HepG2 (cell line): ENCODE results near the gene RABGGTA. TPM values are rescaled to one million over a fixed set of nuclear protein-coding genes. Genes with fewer than 3 reads are reported as not detected.
A peak's percentile ranks its signal among the peaks of the same experiment; 100 is the strongest.

Experiments
- ATAC-seq: fragments of 200-7000 bp; cut with Tn5 transposase; 3 replicates; pipeline ENCODE4 v1.9.1; 2020; ENCODE audit warnings: mild to moderate bottlenecking, moderate library complexity
- BruUV-seq: library from RNA; stranded (reverse); fragments of 400-500 nt; replicated peaks from 2 replicates; lab custom pipeline; 2021; lab: Mats Ljungman, UMichigan
- CTCF ChIA-PET: fragments of 300-600 bp; formaldehyde crosslinking; extraction: SDS; loops from one replicate; lab custom pipeline; 2021; ENCODE audit warnings: low total read pairs, inconsistent platforms, low intra/inter-chr PET ratio; lab: Yijun Ruan, JAX
- POLR2A ChIA-PET: fragments of 350-600 bp; sonication (Branson Sonifier 250); formaldehyde crosslinking; loops from one replicate; lab custom pipeline; 2020; ENCODE audit warnings: antibody characterized with exemption, inconsistent platforms; lab: Yijun Ruan, JAX
- DNase-seq: peaks from one replicate; pipeline ENCODE4 v3.0.0-alpha.2; 2015; ENCODE audit warnings: low spot score
- FAIRE-seq: peaks from 3 replicates; lab custom pipeline; 2011; peaks lifted over from hg19 to GRCh38; lab: Jason Lieb, UNC
- H2AFZ ChIP-seq: one replicate; pipeline ENCODE4 v1.6.1; 2011; ENCODE audit warnings: low read length, inconsistent platforms
- H3K27ac ChIP-seq: fragments of 300-600 bp; 3 replicates; pipeline ENCODE4 v1.8.0; 2011; ENCODE audit warnings: mixed run types, mild to moderate bottlenecking, mixed read lengths, low read length, inconsistent platforms; ENCODE audit not compliant: insufficient read depth; ENCODE audit errors: extremely low read length
- H3K27me3 ChIP-seq, 2 experiments: fragments of 200-600 bp in 1 of 2; 2 replicates in 1 of 2; 3 replicates in 1 of 2; pipeline versions ENCODE4 v1.6.0 to v1.8.0; 2011; ENCODE audit warnings: low read length in 2 of 2, mild to moderate bottlenecking in 2 of 2, moderate library complexity in 2 of 2, inconsistent platforms in 1 of 2; ENCODE audit not compliant: insufficient read depth in 2 of 2, control insufficient read depth in 1 of 2
- H3K36me3 ChIP-seq, 2 experiments: fragments of 200-600 bp in 1 of 2; replicated peaks in 1 of 2; 2 replicates in 1 of 2; 3 replicates in 1 of 2; pipeline versions ENCODE4 v1.5.1 to v1.8.0; 2011; ENCODE audit warnings: low read length in 2 of 2, inconsistent platforms in 1 of 2; ENCODE audit not compliant: insufficient read depth in 2 of 2, control insufficient read depth in 1 of 2
- H3K4me1 ChIP-seq: 2 replicates; pipeline ENCODE4 v1.5.1; 2012; ENCODE audit warnings: low read length, inconsistent platforms; ENCODE audit not compliant: insufficient read depth
- H3K4me2 ChIP-seq: 2 replicates; pipeline ENCODE4 v1.6.0; 2011; ENCODE audit warnings: low read depth, low read length, inconsistent platforms
- H3K4me3 ChIP-seq, 3 experiments: fragments of 200-600 bp in 1 of 3; sonication (generic), shearing (Covaris generic) in 1 of 3; replicated peaks in 1 of 3; 2 replicates each; pipeline ENCODE4 v1.5.1; 2011 to 2016; ENCODE audit warnings: low read length in 3 of 3, inconsistent platforms in 2 of 3, low read depth in 2 of 3, mild to moderate bottlenecking in 2 of 3, control low read depth in 1 of 3, mixed read lengths in 1 of 3; ENCODE audit not compliant: insufficient read depth in 1 of 3
- H3K79me2 ChIP-seq: one replicate; pipeline ENCODE4 v1.6.1; 2011; ENCODE audit warnings: low read length, inconsistent platforms; ENCODE audit not compliant: insufficient read depth
- H3K9ac ChIP-seq: 2 replicates; pipeline ENCODE4 v1.6.0; 2011; ENCODE audit warnings: mild to moderate bottlenecking, low read depth, low read length, inconsistent platforms; ENCODE audit not compliant: insufficient read depth
- H3K9me3 ChIP-seq: 2 replicates; pipeline ENCODE4 v1.5.1; 2012; ENCODE audit warnings: mild to moderate bottlenecking, low read length
- H4K20me1 ChIP-seq: 2 replicates; pipeline ENCODE4 v1.6.0; 2011; ENCODE audit warnings: inconsistent platforms, mild to moderate bottlenecking, low read length, moderate library complexity; ENCODE audit not compliant: insufficient read depth
- CEBPB ChIP-seq: IDR thresholded peaks from 2 replicates; pipeline ENCODE4 v1.6.1; 2011; ENCODE audit warnings: low read depth, low read length, improper control_type of control experiment, borderline replicate concordance
- GLI4 ChIP-seq: sonication (generic); formaldehyde crosslinking; IDR thresholded peaks from 2 replicates; pipeline ENCODE4 v1.5.1; 2020; ENCODE audit warnings: missing genetic modification reagents, mild to moderate bottlenecking, moderate library complexity, borderline replicate concordance
- MEF2D ChIP-seq: sonication (generic); formaldehyde crosslinking; IDR thresholded peaks from 2 replicates; pipeline ENCODE4 v1.5.1; 2020; ENCODE audit warnings: mild to moderate bottlenecking, missing genetic modification reagents
- MLX ChIP-seq: IDR thresholded peaks from 2 replicates; pipeline ENCODE4 v1.6.1; 2016
- NCOA1 ChIP-seq: sonication (generic); formaldehyde crosslinking; IDR thresholded peaks from 2 replicates; pipeline ENCODE4 v1.9.0; 2021; ENCODE audit warnings: missing genetic modification reagents
- NFIB ChIP-seq: sonication (generic); formaldehyde crosslinking; IDR thresholded peaks from 2 replicates; pipeline ENCODE4 v1.9.0; 2021; ENCODE audit warnings: missing genetic modification reagents, mild to moderate bottlenecking, borderline replicate concordance
- NR0B2 ChIP-seq: sonication (generic); formaldehyde crosslinking; IDR thresholded peaks from 2 replicates; pipeline ENCODE4 v1.4.0; 2020; ENCODE audit warnings: mild to moderate bottlenecking, missing genetic modification reagents
- POLR2G ChIP-seq: fragments of 200-400 bp; formaldehyde crosslinking; IDR thresholded peaks from 2 replicates; pipeline ENCODE4 v1.6.1; 2018; ENCODE audit warnings: mild to moderate bottlenecking, low read depth, low read length, moderate library complexity
- RBM22 ChIP-seq: fragments of 200-400 bp; formaldehyde crosslinking; optimal IDR thresholded peaks from 2 replicates; pipeline ENCODE3; 2017; ENCODE audit warnings: mild to moderate bottlenecking, low read length, moderate library complexity
- THAP7 ChIP-seq: sonication (generic); formaldehyde crosslinking; IDR thresholded peaks from 2 replicates; pipeline ENCODE4 v1.8.1; 2023; ENCODE audit warnings: mild to moderate bottlenecking, missing genetic modification reagents
- TRAFD1 ChIP-seq: sonication (generic); formaldehyde crosslinking; IDR thresholded peaks from 2 replicates; pipeline ENCODE4 v1.5.1; 2020; ENCODE audit warnings: missing genetic modification reagents, mild to moderate bottlenecking, borderline replicate concordance
- ZBTB2 ChIP-seq: sonication (generic); formaldehyde crosslinking; IDR thresholded peaks from 2 replicates; pipeline ENCODE4 v1.8.0; 2022; ENCODE audit warnings: low read depth, missing genetic modification reagents
- ZFY ChIP-seq: sonication (generic); formaldehyde crosslinking; IDR thresholded peaks from 2 replicates; pipeline ENCODE4 v1.4.0; 2020; ENCODE audit warnings: missing genetic modification reagents
- ZNF549 ChIP-seq: sonication (generic); formaldehyde crosslinking; IDR thresholded peaks from 2 replicates; pipeline ENCODE4 v1.5.0; 2020; ENCODE audit warnings: missing genetic modification reagents
- ZNF605 ChIP-seq: sonication (generic); formaldehyde crosslinking; IDR thresholded peaks from 2 replicates; pipeline ENCODE4 v1.8.0; 2022; ENCODE audit warnings: mild to moderate bottlenecking, missing genetic modification reagents
- WGBS: methylation state at CpG from one replicate; pipeline ENCODE4 v1.1.6; 2017; ENCODE audit warnings: low lambda C conversion rate; 5-methylcytosine and 5-hydroxymethylcytosine counted together
- in situ Hi-C: cut with HindIII; loops from 2 replicates; pipeline ENCODE4 v1.10.0; 2017; ENCODE audit warnings: low pct_unique_long_range_greater_than_20kb; ENCODE audit not compliant: extremely low pct_ligation_motif_present
- intact Hi-C: fragments of 100-400 bp; cut with micrococcal nuclease; formaldehyde crosslinking; loops from one replicate; pipeline ENCODE4 v1.10.0; 2022; ENCODE audit not compliant: unreplicated experiment
- polyA plus RNA-seq, 8 experiments: library from polyadenylated mRNA; depleted of rRNA in 3 of 8; stranded (reverse) in 7 of 8; unstranded in 1 of 8; fragments of >200 nt; fragmentation: Illumina TruSeq in 4 of 8; extraction: Trizol in 4 of 8; gene quantifications; 2 replicates each; pipeline versions ENCODE4 v1.2.1 to v1.2.3, GENCODE V29; 2011 to 2016; ENCODE audit warnings: low read depth in 4 of 8, missing spikeins in 1 of 8, mixed read lengths in 1 of 8; ENCODE audit not compliant: insufficient read depth in 1 of 8
- total RNA-seq, 5 experiments: library from RNA; depleted of rRNA; stranded (reverse); fragments of >200 nt; fragmentation: Illumina TruSeq; extraction: Trizol; gene quantifications; 2 replicates each; pipeline ENCODE4 v1.2.3, GENCODE V29; 2016; ENCODE audit warnings: low read depth in 1 of 5

Gene RABGGTA
- total and polyA plus RNA-seq, 2 of the 13 experiments (the other 11 are each of a cell fraction or from before 2014, with no cell fraction given), result 57.9 to 90.8 TPM

- TF ChIP-seq MLX (CRISPR knock-in tag), result no peak
- no peak for TF ChIP-seq MEF2D
- no peak for TF ChIP-seq THAP7 (CRISPR knock-in tag)
Observed at GRCh38 chr14:24312736-24313507, 41.5 kb upstream of the RABGGTA start (continued).

- Histone ChIP-seq H3K9ac (no peak overlapping the region), H3K4me1 (peaks cover 61% of the 10 kb centered on the region), H3K9me3 (no peaks in the 10 kb centered on the region), H3K4me2 (no peak overlapping the region), H2AFZ (no peak overlapping the region), H3K79me2 (peaks cover 2% of the 10 kb centered on the region), H3K27me3 (peaks cover 0 to 4% of the 10 kb centered on the region in 2 experiments; a peak in 2 of 5 replicates), H3K36me3 (0 out of 5 replicates have a peak, but pooled peaks cover under 1 to 1% of the 10 kb centered on the region in 2 experiments), H3K27ac (no peak overlapping the region), H4K20me1 (no peaks in the 10 kb centered on the region), H3K4me3 (no peak overlapping the region)
- DNase-seq, result no peak
- intact Hi-C loops, result no loop called here
- in situ Hi-C loops, result no loop called here
- FAIRE-seq, result no peak
- no TSS peak for BruUV-seq
- 95% methylated on average over 1 of the region's 1 CpG for WGBS
- ATAC-seq, result no peak
- ChIA-PET POLR2A (interaction anchor here (1.5 to 24.7 kb wide), 3 partner anchors 13 to 71 kb away, joined by 3 to 850 read pairs (median 213); partner anchors contain the start of genes DHRS1, GMPR2, NEDD8 and NOP9), CTCF (no interaction called here)
- TF ChIP-seq ZBTB2 (CRISPR knock-in tag) (no peak), NCOA1 (CRISPR knock-in tag) (no peak), TRAFD1 (CRISPR knock-in tag) (no peak), CEBPB (peak; percentile 89), RBM22 (peak; percentile 60), ZFY (CRISPR knock-in tag) (0 out of 2 replicates have a peak, but pooled peaks have one; percentile 3), ZNF605 (CRISPR knock-in tag) (peak; percentile 35; the same call in 1 of the 2 replicates), NR0B2 (no peak), GLI4 (CRISPR knock-in tag) (no peak), ZNF549 (CRISPR knock-in tag) (no peak), POLR2G (peak; percentile 34; the same call in 1 of the 2 replicates), NFIB (CRISPR knock-in tag) (0 out of 2 replicates have a peak, but pooled peaks have one; percentile 55)
Observed at GRCh38 chr14:24311837-24312615, 40.6 kb upstream of the RABGGTA start.
